GM18507 (cell line): Measurements from ENCODE around the gene CASKIN2.

Experiments used
- DNase-seq: peaks from one replicate; pipeline ENCODE4 v3.0.0; 2011; ENCODE audit warnings: low read depth; ENCODE audit not compliant: insufficient read length; ENCODE audit errors: extremely low spot score
- FAIRE-seq: peaks from 2 replicates; lab custom pipeline; 2011; peaks lifted over from hg19 to GRCh38; lab: Jason Lieb, UNC

Gene CASKIN2

GRCh38 chr17:75548813-75549212 is 33.5 kb upstream of the CASKIN2 start:
- FAIRE-seq (no peak), DNase-seq (no peak)

DNA sequence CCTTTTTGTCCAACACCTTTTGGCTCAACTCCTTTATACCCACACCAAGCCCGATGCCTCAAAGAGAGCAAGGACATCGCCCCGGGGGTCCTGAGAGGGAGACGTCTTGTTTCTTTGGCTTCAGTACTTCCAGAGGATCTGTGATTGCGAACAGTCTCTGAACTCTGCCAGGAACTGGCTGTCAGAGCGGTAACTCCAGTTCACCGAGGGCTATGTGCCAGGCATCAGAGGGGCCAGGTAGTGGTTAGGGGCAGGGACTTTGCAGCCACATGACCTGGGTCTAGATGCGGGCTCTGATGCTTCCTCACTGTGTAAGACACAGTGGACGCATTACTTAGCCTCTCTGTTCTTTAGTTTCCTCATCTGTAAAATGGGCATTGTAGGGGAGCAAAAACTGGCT is 31.8 kb upstream of the CASKIN2 start:
- no peak for DNase-seq
- FAIRE-seq, result no peak

- FAIRE-seq, result no peak
Measured at GRCh38 chr17:75546181-75546580, 30.8 kb upstream of the CASKIN2 start.

DNA sequence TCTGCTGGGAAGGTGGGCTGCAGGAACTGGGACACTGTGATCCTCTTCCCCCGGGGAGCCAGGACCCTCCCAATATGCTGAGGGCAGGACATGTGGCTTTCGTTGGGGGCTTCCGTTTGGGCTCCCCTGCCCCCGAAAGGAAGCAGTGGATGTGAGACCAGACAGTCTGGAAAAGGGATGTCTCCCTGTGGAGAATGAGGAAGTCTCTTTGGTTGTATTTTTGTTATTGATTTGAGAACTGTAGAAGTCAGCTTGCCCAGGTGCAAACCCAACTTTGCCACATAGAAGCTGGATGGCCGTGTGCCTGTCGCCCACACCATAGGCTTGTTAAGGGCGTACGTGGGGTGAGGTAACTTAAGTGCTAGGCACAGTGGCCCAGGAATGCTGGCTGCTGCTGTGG is 28.9 kb upstream of the CASKIN2 start:
- no peak for DNase-seq
- FAIRE-seq, result no peak

More at GRCh38 chr17:75546181-75546580, 30.8 kb upstream of the CASKIN2 start:
- no peak for DNase-seq

DNA sequence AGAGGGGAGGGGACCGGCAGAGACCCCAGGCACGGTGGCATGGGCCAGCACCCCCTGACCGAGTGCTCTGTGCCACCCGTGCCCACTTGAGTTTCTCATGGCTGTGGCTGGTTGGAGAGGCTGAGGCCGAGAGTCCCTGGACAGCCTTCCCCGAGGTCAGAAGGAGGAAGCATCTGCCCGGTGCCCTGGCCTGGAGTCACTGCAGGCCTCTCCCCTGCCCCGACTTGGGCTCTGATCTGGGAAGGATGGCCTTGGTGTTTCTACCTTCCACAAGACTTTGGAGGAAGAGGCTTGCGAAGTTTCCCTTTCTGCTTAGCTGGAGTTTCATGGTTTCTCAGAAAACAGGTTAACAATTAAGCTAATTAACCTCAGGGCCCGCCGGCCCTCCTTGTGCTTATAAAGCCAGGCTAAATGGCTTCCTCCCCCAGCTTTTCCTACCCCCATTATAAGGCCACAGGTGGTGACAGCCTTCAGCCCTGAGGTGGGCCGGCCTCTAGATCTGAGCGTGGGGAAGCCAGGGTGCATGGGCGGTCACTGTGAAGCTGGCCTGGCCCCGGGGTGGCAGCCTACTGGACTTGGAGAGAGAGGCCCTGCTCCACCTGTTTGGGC is 27.5 kb upstream of the CASKIN2 start:
- FAIRE-seq (peak; percentile 55), DNase-seq (no peak)

DNA sequence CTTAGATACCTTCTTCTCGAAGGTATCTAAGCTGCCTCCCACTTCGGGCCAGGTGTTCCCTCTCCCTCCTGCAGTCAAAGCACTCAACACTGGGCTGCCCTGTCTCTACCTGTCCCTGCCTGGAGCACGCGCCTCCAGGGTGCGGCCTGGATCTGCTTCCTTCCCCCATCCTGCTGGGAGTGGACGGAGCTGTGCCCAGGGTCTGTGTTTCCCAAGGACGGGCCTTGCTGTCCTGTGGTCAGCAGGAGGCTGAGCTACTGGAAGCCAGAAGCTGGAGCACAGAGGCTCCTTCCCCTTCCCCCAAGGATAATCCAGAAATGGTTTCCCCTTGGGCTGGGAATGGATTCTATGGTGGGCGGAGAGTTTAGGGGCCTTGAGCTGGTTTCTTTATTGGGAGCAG is 26.9 kb upstream of the CASKIN2 start:
- no peak for DNase-seq
- no peak for FAIRE-seq

DNA sequence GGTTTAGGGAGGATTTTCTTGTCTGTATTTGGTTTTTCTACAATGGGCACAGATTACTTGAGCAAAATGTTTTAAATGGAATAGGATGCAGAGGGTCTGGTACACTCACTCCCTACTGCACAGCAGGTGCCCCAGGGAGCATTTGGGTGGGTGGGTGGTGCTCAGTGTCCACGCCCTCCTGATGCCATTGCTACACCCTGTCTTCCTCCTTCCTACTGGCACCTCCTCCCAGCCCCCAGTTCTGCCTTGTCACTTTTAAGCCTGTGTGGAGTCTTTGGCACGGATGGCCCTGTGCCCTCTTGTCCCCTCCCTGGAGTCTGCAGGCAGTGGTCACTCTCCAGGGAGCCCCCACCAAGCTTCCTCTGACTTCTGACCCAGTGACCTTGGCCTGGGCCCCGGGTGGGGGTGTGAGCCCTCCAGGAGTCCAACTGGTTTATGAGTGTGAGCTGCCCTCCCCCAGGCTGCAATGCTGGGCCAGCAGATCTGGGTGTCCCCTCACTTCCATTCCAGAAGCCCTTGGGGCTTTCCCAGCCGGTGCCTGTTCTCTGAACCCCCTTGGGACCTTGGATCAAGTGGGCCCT is 25.7 kb upstream of the CASKIN2 start:
- FAIRE-seq (no peak), DNase-seq (no peak)

- DNase-seq (no peak), FAIRE-seq (no peak)
Measured at GRCh38 chr17:75539967-75540729, 24.8 kb upstream of the CASKIN2 start.

- FAIRE-seq (no peak), DNase-seq (no peak)
Measured at GRCh38 chr17:75536366-75536765, 21.0 kb upstream of the CASKIN2 start.

- FAIRE-seq (no peak), DNase-seq (no peak)
Measured at GRCh38 chr17:75535871-75536270, 20.5 kb upstream of the CASKIN2 start.

DNA sequence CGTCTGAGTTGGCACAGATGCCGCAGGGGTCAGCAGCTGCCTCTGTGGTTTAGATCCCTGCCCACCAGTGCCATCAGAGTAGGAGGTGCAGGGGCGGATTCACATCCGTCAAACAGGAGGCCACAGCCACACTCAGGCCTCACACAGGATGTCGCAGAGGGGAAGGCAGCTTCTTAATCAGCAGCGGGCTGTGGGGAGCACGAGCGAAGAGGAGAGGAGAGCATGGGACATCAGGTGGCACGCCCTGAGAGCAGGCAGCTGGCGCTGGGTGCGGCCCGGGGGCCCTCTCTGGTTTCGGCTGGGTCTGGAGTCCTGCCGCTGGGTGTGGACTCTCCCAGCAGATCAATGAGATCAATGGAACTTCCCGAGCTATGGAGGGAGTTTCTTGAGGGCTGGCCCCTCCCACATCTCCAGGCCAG is 19.8 kb upstream of the CASKIN2 start:
- peak; percentile 92 for FAIRE-seq
- DNase-seq, result no peak

GRCh38 chr17:75531721-75532072 is 16.4 kb upstream of the CASKIN2 start:
- FAIRE-seq (no peak), DNase-seq (no peak)

DNA sequence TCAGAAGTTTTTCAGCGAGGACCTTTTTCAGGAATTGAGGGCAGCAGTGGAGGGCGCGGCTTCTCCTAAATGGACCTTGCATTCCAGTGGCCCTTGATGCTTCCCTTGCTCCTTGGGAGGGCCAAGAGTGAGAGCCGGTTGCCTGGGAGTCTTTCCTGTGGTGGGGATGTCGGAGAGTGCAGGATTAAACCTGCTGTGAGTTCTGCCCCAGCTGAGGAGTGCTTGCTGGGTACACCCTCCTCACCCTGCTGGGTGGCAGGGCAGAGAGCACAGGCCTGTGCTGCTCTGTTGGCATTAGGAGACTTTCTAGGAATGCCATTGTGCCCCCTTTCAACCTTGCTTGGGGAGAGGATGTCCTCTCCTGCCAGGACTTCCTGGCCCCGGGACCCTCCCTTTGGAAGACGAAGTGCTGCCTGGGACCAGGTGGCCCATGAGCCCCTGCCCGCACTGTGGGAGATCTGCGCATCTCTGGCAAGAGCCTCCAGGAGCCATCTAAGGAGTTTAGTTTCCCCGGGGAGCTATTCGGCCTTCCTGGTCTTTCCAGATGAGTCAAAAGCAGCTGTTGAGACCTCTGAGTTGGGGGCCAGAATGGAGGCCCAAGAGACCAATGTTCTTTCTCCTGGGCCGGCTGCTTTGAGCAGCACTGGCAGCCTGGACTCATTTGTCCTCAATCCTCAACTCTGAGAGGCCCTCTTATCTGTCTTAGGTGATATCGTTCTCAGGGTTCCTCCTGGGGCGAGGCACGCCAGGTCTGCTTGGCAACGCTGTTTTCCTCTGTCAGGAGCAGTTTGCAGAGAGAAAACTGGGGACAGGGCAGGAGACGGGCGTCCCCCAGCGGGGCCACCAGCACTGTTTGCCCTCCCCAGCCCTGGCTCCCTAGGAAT is 15.7 kb upstream of the CASKIN2 start:
- FAIRE-seq, result no peak

GRCh38 chr17:75526555-75527270 is 11.4 kb upstream of the CASKIN2 start:
- no peak for FAIRE-seq

More for the DNA sequence above, 15.7 kb upstream of the CASKIN2 start:
- DNase-seq, result no peak

GRCh38 chr17:75525806-75526554 is 10.6 kb upstream of the CASKIN2 start:
- DNase-seq, result no peak

More at GRCh38 chr17:75526555-75527270, 11.4 kb upstream of the CASKIN2 start:
- DNase-seq, result no peak

GRCh38 chr17:75524970-75525805 is 9.9 kb upstream of the CASKIN2 start, which contains the start of gene LLGL2:
Gene LLGL2 (plus strand): TSS chr17:75525697. CDS start chr17:75543427, 17,730 bp downstream.
- peak; percentile 38 for FAIRE-seq
- DNase-seq, result peak; percentile 91

More at GRCh38 chr17:75525806-75526554, 10.6 kb upstream of the CASKIN2 start:
- FAIRE-seq, result no peak

DNA sequence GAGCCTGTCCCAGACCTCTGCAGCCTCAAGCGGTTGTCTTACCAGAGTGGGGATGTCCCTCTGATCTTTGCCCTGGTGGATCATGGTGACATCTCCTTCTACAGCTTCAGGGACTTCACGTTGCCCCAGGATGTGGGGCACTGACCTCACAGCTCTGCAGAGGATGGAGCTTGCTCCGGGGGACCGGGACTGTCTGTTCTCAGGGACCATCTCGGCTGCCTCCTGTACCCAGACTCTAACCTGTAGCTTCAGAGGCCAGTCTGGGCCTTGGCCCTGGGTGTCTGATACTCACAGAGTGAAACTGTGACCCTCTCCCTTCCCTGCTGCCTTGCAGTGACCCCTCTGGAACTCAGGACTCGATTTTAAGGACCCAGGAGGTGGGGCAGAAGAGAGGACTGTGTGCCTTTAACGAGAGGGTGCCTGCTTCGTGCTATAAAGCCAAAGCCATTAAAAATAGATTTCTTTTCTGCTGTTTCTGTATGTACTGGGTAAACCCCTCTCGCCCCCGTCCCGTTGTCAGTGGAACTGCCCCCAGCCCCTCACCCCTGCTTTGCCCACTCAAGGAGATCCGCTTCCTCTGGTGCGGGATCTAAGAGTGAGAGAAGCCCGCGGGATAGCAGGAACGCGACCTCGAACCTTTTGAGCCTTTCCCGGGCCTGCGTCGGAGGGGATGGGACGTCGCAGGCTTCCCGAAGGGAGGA is 9.1 kb upstream of the CASKIN2 start:
- DNase-seq (no peak), FAIRE-seq (no peak)
